ENCODE results near the gene TIAM1.

TIAM1 gene

GRCh38 chr21:31078216-31078615 lies 265.8 kb downstream of the TIAM1 start:
- DNase-seq (ENCODE audit: low spot score), result no peak

GRCh38 chr21:31075848-31076247 lies 268.2 kb downstream of the TIAM1 start:
- no peak for DNase-seq (ENCODE audit: low spot score)

GRCh38 chr21:31072533-31072932 lies 271.5 kb downstream of the TIAM1 start:
- no peak for DNase-seq (ENCODE audit: low spot score)

Measured in hematopoietic multipotent progenitor cell treated with erythropoietin and hydrocortisone succinate and interleukin-3 and kit ligand, for 17 days (in vitro differentiated cells).